Thyroid gland (tissue), 4 donors: ENCODE data around the gene RETREG3.

Experiments used
- CTCF ChIP-seq, 6 experiments: fragments of 200-600 bp in 3 of 6; fragments of 450-650 bp in 3 of 6; sonication (generic) in 3 of 6; IDR thresholded peaks; one replicate each; pipeline ENCODE4 v1.5.1; 2016 to 2019; ENCODE audit warnings: antibody characterized with exemption in 6 of 6, mild to moderate bottlenecking in 2 of 6, inconsistent platforms in 1 of 6, moderate library complexity in 1 of 6
- POLR2A ChIP-seq, 2 donors: fragments of 450-650 bp; IDR thresholded peaks; one replicate each; pipeline ENCODE4 v1.6.1; 2017; ENCODE audit warnings: antibody characterized with exemption in 2 of 2, mild to moderate bottlenecking in 2 of 2, moderate library complexity in 1 of 2

GRCh38 chr17:42574463-42574862, 34.7 kb downstream of the RETREG3 start:
- TF ChIP-seq CTCF (IDR thresholded peaks at IDR 0.05): no peak
- no peak for TF ChIP-seq POLR2A (IDR thresholded peaks at IDR 0.05)
